Stomach (tissue), 9 donors: ENCODE results near the gene DDX39B. TPM values are rescaled to one million over a fixed set of nuclear protein-coding genes. Genes with fewer than 3 reads are reported as not detected.
A peak's percentile ranks its signal among the peaks of the same experiment; 100 is the strongest.

Experiments
- DNase-seq, 2 donors: peaks; one replicate each; pipeline versions ENCODE4 v3.0.0 to v3.0.0-alpha.2; 2013 to 2019
- H3K27ac ChIP-seq, 5 donors: fragments of 200-600 bp in 4 of 5; sonication (generic) in 4 of 5; one replicate each; pipeline ENCODE4 v1.5.1; 2013 to 2019; ENCODE audit warnings: mild to moderate bottlenecking in 1 of 5, moderate library complexity in 1 of 5
- H3K27me3 ChIP-seq, 3 donors: fragments of 200-600 bp; sonication (generic); one replicate each; pipeline ENCODE4 v1.5.1; 2017 to 2019; ENCODE audit warnings: mixed run types in 1 of 3
- H3K36me3 ChIP-seq, 4 donors: fragments of 200-600 bp; sonication (generic); 1 replicate in 3 of 4; 2 replicates in 1 of 4; pipeline ENCODE4 v1.5.1; 2016 to 2019
- H3K4me1 ChIP-seq, 4 donors: fragments of 200-600 bp; sonication (generic); one replicate each; pipeline ENCODE4 v1.5.1; 2016 to 2019
- H3K4me3 ChIP-seq, 4 donors: fragments of 200-600 bp; sonication (generic) in 3 of 4; one replicate each; pipeline ENCODE4 v1.5.1; 2016 to 2019; ENCODE audit warnings: mild to moderate bottlenecking in 1 of 4
- H3K9me3 ChIP-seq, 4 donors: fragments of 200-600 bp; sonication (generic); one replicate each; pipeline ENCODE4 v1.5.1; 2016 to 2019
- CTCF ChIP-seq, 7 experiments: fragments of 450-650 bp in 4 of 7; fragments of 200-600 bp in 3 of 7; sonication (generic) in 3 of 7; IDR thresholded peaks; one replicate each; pipeline ENCODE4 v1.5.1; 2016 to 2019; ENCODE audit warnings: antibody characterized with exemption in 7 of 7, control low read depth in 2 of 7, mild to moderate bottlenecking in 1 of 7
- EP300 ChIP-seq: sonication (generic); formaldehyde crosslinking; IDR thresholded peaks from one replicate; pipeline ENCODE4 v1.6.1; 2017; ENCODE audit warnings: antibody characterized with exemption
- POLR2A ChIP-seq, 4 donors: fragments of 450-650 bp; IDR thresholded peaks; one replicate each; pipeline ENCODE4 v1.6.1; 2016; ENCODE audit warnings: antibody characterized with exemption in 4 of 4, control low read depth in 2 of 4, mild to moderate bottlenecking in 1 of 4, moderate library complexity in 1 of 4
- POLR2AphosphoS5 ChIP-seq, 3 donors: sonication (generic); formaldehyde crosslinking; IDR thresholded peaks; one replicate each; pipeline ENCODE4 v1.6.1; 2016; ENCODE audit warnings: antibody characterized with exemption in 3 of 3
- WGBS, 5 donors: extraction: QIAGEN DNeasy Blood & Tissue Kit in 3 of 5; methylation state at CpG; one replicate each; pipeline versions ENCODE4 v1.1.5 to v1.1.7; 2013 to 2018; 5-methylcytosine and 5-hydroxymethylcytosine counted together
- intact Hi-C: fragments of 100-400 bp; cut with DNase I; formaldehyde crosslinking; loops from one replicate; pipeline ENCODE4 v1.15.1; 2023; ENCODE audit warnings: low total_unique reads
- polyA plus RNA-seq, 3 donors: library from polyadenylated mRNA; stranded (reverse); fragments of 200-250 nt; gene quantifications; one replicate each; pipeline ENCODE4 v1.2.3, GENCODE V29; 2013
- total RNA-seq, 5 donors: library from RNA; depleted of rRNA; stranded (reverse); fragments of >200 nt; gene quantifications; one replicate each; pipeline versions ENCODE4 v1.1.0 to v1.2.3, GENCODE V29; 2014 to 2016
- donor health status: healthy with polysubstance abuse.
- donor health status: Bipolar disorder and iron deficiency.
- donor health status: healthy.

The DDX39B gene
- total and polyA plus RNA-seq, 8 donors = 198 to 445 (median 255) TPM

- Histone ChIP-seq H3K36me3 (no peaks in the 10 kb centered on the region), H3K4me3 (no peak overlapping the region), H3K27ac (no peak overlapping the region), H3K27me3 (no peaks in the 10 kb centered on the region), H3K9me3 (no peaks in the 10 kb centered on the region), H3K4me1 (peaks cover 9 to 45% (median 19%) of the 10 kb centered on the region in 4 donors)
- WGBS, 5 donors = 78 to 86% (median 80%) methylated on average over 3 of the region's 3 CpGs
- TF ChIP-seq POLR2A (IDR thresholded peaks at IDR 0.05) (no peak), CTCF (IDR thresholded peaks at IDR 0.05) (no peak), POLR2AphosphoS5 (IDR thresholded peaks at IDR 0.05) (no peak), EP300 (no peak)
- DNase-seq = no peak
- intact Hi-C loops = no loop called here
These were observed 37.3 kb upstream of the DDX39B start for GRCh38 chr6:31579119-31579505.

GRCh38 chr6:31578184-31579118 is 36.6 kb upstream of the DDX39B start:
- WGBS, 5 donors = 75 to 82% (median 78%) methylated on average over 12 of the region's 12 CpGs
- Histone ChIP-seq H3K36me3 (no peaks in the 10 kb centered on the region), H3K4me1 (peaks cover 9 to 45% (median 19%) of the 10 kb centered on the region in 4 donors), H3K27me3 (no peaks in the 10 kb centered on the region), H3K9me3 (no peaks in the 10 kb centered on the region), H3K4me3 (no peak overlapping the region), H3K27ac (no peak overlapping the region)
- intact Hi-C loops = no loop called here
- no peak for DNase-seq
- TF ChIP-seq POLR2A (IDR thresholded peaks at IDR 0.05) (no peak), EP300 (no peak), CTCF (IDR thresholded peaks at IDR 0.05) (no peak)

- Histone ChIP-seq H3K36me3 (no peaks in the 10 kb centered on the region), H3K4me1 (peaks cover 9 to 40% (median 19%) of the 10 kb centered on the region in 4 donors), H3K27me3 (peaks cover 0 to 6% (median 0%) of the 10 kb centered on the region in 3 donors), H3K9me3 (no peaks in the 10 kb centered on the region), H3K4me3 (peak overlapping the region in 1 of 4 donors; percentile 40), H3K27ac (peak overlapping the region in 2 of 5 donors; percentile 16 to 57)
- intact Hi-C loops = no loop called here
- WGBS, 5 donors = 68 to 86% (median 78%) methylated on average over 3 of the region's 3 CpGs
- DNase-seq = no peak
- TF ChIP-seq EP300 (no peak), POLR2AphosphoS5 (IDR thresholded peaks at IDR 0.05) (no peak), CTCF (IDR thresholded peaks at IDR 0.05) (no peak), POLR2A (IDR thresholded peaks at IDR 0.05) (no peak)
These were observed 35.8 kb upstream of the DDX39B start for GRCh38 chr6:31577579-31577966.

GRCh38 chr6:31576897-31577578 is 35.2 kb upstream of the DDX39B start:
- peaks cover 0 to 8% (median 0%) of the 10 kb centered on the region in 3 donors for H3K27me3 ChIP-seq
- intact Hi-C loops = no loop called here
- H3K36me3 ChIP-seq = no peaks in the 10 kb centered on the region
- no peak for TF ChIP-seq POLR2AphosphoS5 (IDR thresholded peaks at IDR 0.05)
- TF ChIP-seq POLR2A (IDR thresholded peaks at IDR 0.05) = no peak
- H3K4me3 ChIP-seq = peak overlapping the region in 2 of 4 donors; percentile 32 to 40
- H3K9me3 ChIP-seq = no peaks in the 10 kb centered on the region
- 78 to 84% (median 80%) methylated on average over 19 of the region's 19 CpGs for WGBS, 5 donors
- H3K4me1 ChIP-seq = peaks cover 9 to 34% (median 15%) of the 10 kb centered on the region in 4 donors
- peak in 1 of 2 donors; percentile 40 for DNase-seq
- peak overlapping the region in 3 of 5 donors; percentile 5 to 57 (median 16) for H3K27ac ChIP-seq
